ENCODE results near the gene RBM24.
"Not testable (repeated sequence)": the region's sequence is repeated elsewhere in the genome, so short reads cannot be mapped to it uniquely, and the experiment has no call there.

RBM24 gene

GRCh38 chr6:17291778-17292177, 10.6 kb downstream of the RBM24 start:
- DNase-seq (ENCODE audit: low spot score), result no peak

GRCh38 chr6:17292600-17293133, 11.5 kb downstream of the RBM24 start:
- no peak for DNase-seq (ENCODE audit: low spot score)

- no peak for DNase-seq (ENCODE audit: low spot score)
These were observed 12.2 kb downstream of the RBM24 start for GRCh38 chr6:17293395-17293794.

GRCh38 chr6:17297271-17298080, 16.3 kb downstream of the RBM24 start:
- DNase-seq (ENCODE audit: low spot score), result no peak

GRCh38 chr6:17298257-17298656, 17.1 kb downstream of the RBM24 start:
- DNase-seq (ENCODE audit: low spot score), result no peak

- DNase-seq (ENCODE audit: low spot score), result no peak
These were observed 18.1 kb downstream of the RBM24 start for GRCh38 chr6:17299222-17299621.

- no peak for DNase-seq (ENCODE audit: low spot score)
These were observed 18.6 kb downstream of the RBM24 start for GRCh38 chr6:17299750-17300149.

GRCh38 chr6:17300637-17301036, 19.5 kb downstream of the RBM24 start:
- DNase-seq (ENCODE audit: low spot score), result no peak

GRCh38 chr6:17303444-17303843, 22.3 kb downstream of the RBM24 start:
- no peak for DNase-seq (ENCODE audit: low spot score)

GRCh38 chr6:17305219-17306001, 24.2 kb downstream of the RBM24 start:
- DNase-seq (ENCODE audit: low spot score), result no peak

- no peak for DNase-seq (ENCODE audit: low spot score)
These were observed 30.6 kb downstream of the RBM24 start for GRCh38 chr6:17311595-17312311.

- not testable (repeated sequence) for DNase-seq (ENCODE audit: low spot score)
These were observed 32.1 kb downstream of the RBM24 start for GRCh38 chr6:17313238-17313637.

- no peak for DNase-seq (ENCODE audit: low spot score)
These were observed 32.8 kb downstream of the RBM24 start for GRCh38 chr6:17313971-17314370.

- no peak for DNase-seq (ENCODE audit: low spot score)
These were observed 34.1 kb downstream of the RBM24 start for GRCh38 chr6:17315262-17315661.

GRCh38 chr6:17318435-17319165, 37.4 kb downstream of the RBM24 start:
- DNase-seq (ENCODE audit: low spot score), result no peak

GRCh38 chr6:17320266-17320665, 39.1 kb downstream of the RBM24 start:
- DNase-seq (ENCODE audit: low spot score), result not testable (repeated sequence)

- DNase-seq (ENCODE audit: low spot score), result no peak
These were observed 50.1 kb downstream of the RBM24 start for GRCh38 chr6:17331238-17331637.

- DNase-seq (ENCODE audit: low spot score), result no peak
These were observed 53.1 kb downstream of the RBM24 start for GRCh38 chr6:17334265-17334664.

- DNase-seq (ENCODE audit: low spot score), result no peak
These were observed 55.3 kb downstream of the RBM24 start for GRCh38 chr6:17336425-17336824.

- no peak for DNase-seq (ENCODE audit: low spot score)
These were observed 58.1 kb downstream of the RBM24 start for GRCh38 chr6:17339308-17339670.

- no peak for DNase-seq (ENCODE audit: low spot score)
These were observed 60.1 kb downstream of the RBM24 start for GRCh38 chr6:17341117-17341805.

All from hematopoietic multipotent progenitor cell treated with erythropoietin and hydrocortisone succinate and interleukin-3 and kit ligand, for 17 days (in vitro differentiated cells).